WTC11 (cell line): ENCODE measurements around the gene KCNMA1. TPM values are rescaled to one million over a fixed set of nuclear protein-coding genes. Genes with fewer than 3 reads are reported as not detected.

Source experiments
- ATAC-seq: fragments of 200-7000 bp; cut with Tn5 transposase; 2 replicates; pipeline ENCODE4 v1.10.0; 2021; ENCODE audit warnings: mild to moderate bottlenecking, moderate library complexity
- CTCF ChIA-PET: fragments of 300-600 bp; sonication (Branson Sonifier 250); formaldehyde crosslinking; loops from one replicate; lab custom pipeline; 2021; ENCODE audit warnings: antibody characterized with exemption; lab: Charles Lee
- POLR2A ChIA-PET: fragments of 350-600 bp; sonication (Branson Sonifier 250); formaldehyde crosslinking; loops from one replicate; lab custom pipeline; 2021; ENCODE audit warnings: antibody characterized with exemption; lab: Charles Lee
- DNase-seq: peaks from one replicate; pipeline ENCODE4 v3.0.0; 2021; ENCODE audit warnings: low spot score
- H3K27ac Mint-ChIP-seq: 2 replicates; pipeline ENCODE4 v1.8.0; 2021; ENCODE audit warnings: mixed read lengths
- H3K27me3 Mint-ChIP-seq: 2 replicates; pipeline ENCODE4 v1.8.0; 2021; ENCODE audit warnings: low read depth, mild to moderate bottlenecking, moderate library complexity, mixed read lengths
- H3K36me3 Mint-ChIP-seq: 2 replicates; pipeline ENCODE4 v1.8.0; 2021; ENCODE audit warnings: mixed read lengths
- H3K4me1 Mint-ChIP-seq: 2 replicates; pipeline ENCODE4 v1.8.0; 2022; ENCODE audit warnings: mixed read lengths
- H3K4me3 Mint-ChIP-seq: 2 replicates; pipeline ENCODE4 v1.8.0; 2021; ENCODE audit warnings: mild to moderate bottlenecking, moderate library complexity, mixed read lengths
- H3K9me3 Mint-ChIP-seq: 2 replicates; pipeline ENCODE4 v1.8.0; 2021; ENCODE audit warnings: mixed read lengths
- ARID4B ChIP-seq: sonication (generic); formaldehyde crosslinking; IDR thresholded peaks from 2 replicates; pipeline ENCODE4 v1.8.0; 2023; ENCODE audit warnings: missing genetic modification reagents, mild to moderate bottlenecking, borderline replicate concordance
- ATF2 ChIP-seq: sonication (generic); formaldehyde crosslinking; IDR thresholded peaks from 2 replicates; pipeline ENCODE4 v1.8.1; 2022; ENCODE audit warnings: low read depth, missing genetic modification reagents, borderline replicate concordance
- CBFB ChIP-seq: sonication (generic); formaldehyde crosslinking; IDR thresholded peaks from 2 replicates; pipeline ENCODE4 v1.8.1; 2022; ENCODE audit warnings: mild to moderate bottlenecking, low read depth, missing genetic modification reagents
- CDX4 ChIP-seq: fragments of 250-450 bp; sonication (Bioruptor Pico); IDR thresholded peaks from 2 replicates; pipeline ENCODE4 v1.9.0; 2021; ENCODE audit warnings: moderate library complexity, mild to moderate bottlenecking, inconsistent platforms, borderline replicate concordance
- FOXJ3 ChIP-seq: sonication (generic); formaldehyde crosslinking; IDR thresholded peaks from 2 replicates; pipeline ENCODE4 v1.9.0; 2021; ENCODE audit warnings: missing genetic modification reagents, mild to moderate bottlenecking, borderline replicate concordance
- HMGA2 ChIP-seq: fragments of 250-450 bp; sonication (Bioruptor Pico); IDR thresholded peaks from 2 replicates; pipeline ENCODE4 v1.4.0; 2021; ENCODE audit warnings: mild to moderate bottlenecking, moderate library complexity
- JAZF1 ChIP-seq: fragments of 250-450 bp; sonication (Bioruptor Pico); IDR thresholded peaks from 2 replicates; pipeline ENCODE4 v1.9.0; 2021; ENCODE audit warnings: moderate library complexity, mild to moderate bottlenecking, inconsistent platforms
- NFE2L1 ChIP-seq: sonication (generic); formaldehyde crosslinking; IDR thresholded peaks from 2 replicates; pipeline ENCODE4 v1.8.1; 2023; ENCODE audit warnings: missing genetic modification reagents
- NR3C1 ChIP-seq: sonication (generic); formaldehyde crosslinking; conservative IDR thresholded peaks from 2 replicates; pipeline ENCODE4 v1.8.1; 2023; ENCODE audit warnings: low read depth, mild to moderate bottlenecking, missing genetic modification reagents
- OVOL2 ChIP-seq: fragments of 250-450 bp; sonication (Bioruptor Pico); IDR thresholded peaks from 2 replicates; pipeline ENCODE4 v1.9.0; 2021; ENCODE audit warnings: mild to moderate bottlenecking, borderline replicate concordance
- RORB ChIP-seq: fragments of 250-450 bp; sonication (Bioruptor Pico); IDR thresholded peaks from 2 replicates; pipeline ENCODE4 v1.9.0; 2021; ENCODE audit warnings: mild to moderate bottlenecking
- TEAD1 ChIP-seq: sonication (generic); formaldehyde crosslinking; IDR thresholded peaks from 2 replicates; pipeline ENCODE4 v1.8.0; 2022; ENCODE audit warnings: mild to moderate bottlenecking, missing genetic modification reagents
- USF2 ChIP-seq: sonication (generic); formaldehyde crosslinking; IDR thresholded peaks from 2 replicates; pipeline ENCODE4 v1.8.1; 2023; ENCODE audit warnings: mild to moderate bottlenecking, missing genetic modification reagents, moderate library complexity
- ZBTB43 ChIP-seq: sonication (generic); formaldehyde crosslinking; IDR thresholded peaks from 2 replicates; pipeline ENCODE4 v1.8.1; 2023; ENCODE audit warnings: mild to moderate bottlenecking, missing genetic modification reagents
- ZNF317 ChIP-seq: sonication (generic); formaldehyde crosslinking; IDR thresholded peaks from 2 replicates; pipeline ENCODE4 v1.8.1; 2023; ENCODE audit warnings: low read depth, mild to moderate bottlenecking, moderate library complexity, missing genetic modification reagents, borderline replicate concordance
- ZNF396 ChIP-seq: fragments of 250-450 bp; sonication (Bioruptor Pico); IDR thresholded peaks from 2 replicates; pipeline ENCODE4 v1.8.0; 2021; ENCODE audit warnings: mild to moderate bottlenecking, moderate library complexity, borderline replicate concordance
- total RNA-seq: library from RNA; stranded (reverse); gene quantifications from 3 replicates; pipeline ENCODE4 v1.2.3, GENCODE V29; 2021
- TF ChIP-seq, protein P1 (sequence below): sonication (generic); formaldehyde crosslinking; IDR thresholded peaks from 2 replicates; pipeline ENCODE4 v1.8.0; 2022; ENCODE audit warnings: missing genetic modification reagents
- TF ChIP-seq, protein P2 (sequence below): fragments of 250-450 bp; sonication (Bioruptor Pico); IDR thresholded peaks from 2 replicates; pipeline ENCODE4 v2.1.2; 2022; ENCODE audit warnings: mild to moderate bottlenecking, moderate library complexity
- TF ChIP-seq, protein P3 (sequence below): fragments of 250-450 bp; sonication (Bioruptor Pico); IDR thresholded peaks from 2 replicates; pipeline ENCODE4 v1.9.0; 2021; ENCODE audit warnings: mild to moderate bottlenecking

KCNMA1 gene
- total RNA-seq, 1 experiment from 2014 or later, result 7.3 TPM

DNA sequence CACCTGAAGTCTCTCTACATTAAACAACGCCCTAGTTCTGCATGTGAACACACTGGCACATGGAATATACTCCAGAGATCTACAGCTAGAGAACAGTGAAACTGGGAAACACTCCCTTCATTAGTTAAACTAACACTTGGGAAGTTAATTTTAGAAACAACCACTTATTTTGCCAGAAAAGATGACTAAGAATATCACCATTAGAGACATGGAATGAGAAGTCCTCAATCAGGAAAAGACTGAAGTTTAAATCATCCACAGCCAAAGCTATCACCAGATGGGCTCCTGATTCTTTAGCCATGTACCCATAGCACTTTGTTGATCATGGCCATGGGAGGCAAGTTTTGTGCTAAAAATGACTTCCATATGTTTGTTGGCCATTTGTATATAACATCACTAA is 719.5 kb downstream of the KCNMA1 start:
- Mint-ChIP-seq H3K27ac (no peak overlapping the region), H3K9me3 (no peaks in the 10 kb centered on the region), H3K36me3 (no peaks in the 10 kb centered on the region), H3K4me3 (no peak overlapping the region), H3K4me1 (peaks cover 12% of the 10 kb centered on the region), H3K27me3 (no peaks in the 10 kb centered on the region)
- POLR2A ChIA-PET, result interaction anchor here (0.7 kb wide), 1 partner anchor 198 kb away, joined by 3 read pairs; no protein-coding TSS in a partner anchor
- CTCF ChIA-PET, result no interaction called here
- TF ChIP-seq TEAD1 (CRISPR knock-in tag) (no peak), FOXJ3 (CRISPR knock-in tag) (no peak), USF2 (CRISPR knock-in tag) (no peak), NR3C1 (no peak), ATF2 (CRISPR knock-in tag) (no peak), ZBTB43 (no peak), ZNF396 (CRISPR knock-in tag) (no peak), NFE2L1 (CRISPR knock-in tag) (no peak), HMGA2 (no peak), CDX4 (CRISPR knock-in tag) (no peak)
- TF ChIP-seq, protein P1, sequence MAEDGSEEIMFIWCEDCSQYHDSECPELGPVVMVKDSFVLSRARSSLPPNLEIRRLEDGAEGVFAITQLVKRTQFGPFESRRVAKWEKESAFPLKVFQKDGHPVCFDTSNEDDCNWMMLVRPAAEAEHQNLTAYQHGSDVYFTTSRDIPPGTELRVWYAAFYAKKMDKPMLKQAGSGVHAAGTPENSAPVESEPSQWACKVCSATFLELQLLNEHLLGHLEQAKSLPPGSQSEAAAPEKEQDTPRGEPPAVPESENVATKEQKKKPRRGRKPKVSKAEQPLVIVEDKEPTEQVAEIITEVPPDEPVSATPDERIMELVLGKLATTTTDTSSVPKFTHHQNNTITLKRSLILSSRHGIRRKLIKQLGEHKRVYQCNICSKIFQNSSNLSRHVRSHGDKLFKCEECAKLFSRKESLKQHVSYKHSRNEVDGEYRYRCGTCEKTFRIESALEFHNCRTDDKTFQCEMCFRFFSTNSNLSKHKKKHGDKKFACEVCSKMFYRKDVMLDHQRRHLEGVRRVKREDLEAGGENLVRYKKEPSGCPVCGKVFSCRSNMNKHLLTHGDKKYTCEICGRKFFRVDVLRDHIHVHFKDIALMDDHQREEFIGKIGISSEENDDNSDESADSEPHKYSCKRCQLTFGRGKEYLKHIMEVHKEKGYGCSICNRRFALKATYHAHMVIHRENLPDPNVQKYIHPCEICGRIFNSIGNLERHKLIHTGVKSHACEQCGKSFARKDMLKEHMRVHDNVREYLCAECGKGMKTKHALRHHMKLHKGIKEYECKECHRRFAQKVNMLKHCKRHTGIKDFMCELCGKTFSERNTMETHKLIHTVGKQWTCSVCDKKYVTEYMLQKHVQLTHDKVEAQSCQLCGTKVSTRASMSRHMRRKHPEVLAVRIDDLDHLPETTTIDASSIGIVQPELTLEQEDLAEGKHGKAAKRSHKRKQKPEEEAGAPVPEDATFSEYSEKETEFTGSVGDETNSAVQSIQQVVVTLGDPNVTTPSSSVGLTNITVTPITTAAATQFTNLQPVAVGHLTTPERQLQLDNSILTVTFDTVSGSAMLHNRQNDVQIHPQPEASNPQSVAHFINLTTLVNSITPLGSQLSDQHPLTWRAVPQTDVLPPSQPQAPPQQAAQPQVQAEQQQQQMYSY, result no peak
- DNase-seq (no peak), ATAC-seq (no peak)

DNA sequence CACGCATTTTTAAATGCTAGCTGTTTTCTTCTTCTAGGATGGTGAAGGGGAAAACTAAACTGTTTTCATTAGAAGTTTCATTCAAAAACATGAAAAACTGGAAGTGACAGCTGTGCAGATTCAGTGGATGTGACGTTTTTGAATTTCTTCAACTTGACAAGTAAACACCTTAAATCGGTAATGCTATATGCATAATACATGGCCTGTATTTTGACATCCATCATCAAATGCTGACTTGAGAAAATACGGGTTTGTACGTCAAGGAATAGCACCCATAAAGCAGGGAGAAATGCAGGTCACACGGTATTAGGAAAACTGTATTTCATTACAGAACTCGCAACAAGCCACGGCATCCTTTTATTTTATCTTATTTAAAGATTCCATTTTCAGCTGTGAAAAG is 720.5 kb downstream of the KCNMA1 start:
- CTCF ChIA-PET, result no interaction called here

More for the DNA sequence above, 720.5 kb downstream of the KCNMA1 start:
- ATAC-seq (no peak), DNase-seq (no peak)
- H3K27ac Mint-ChIP-seq, result no peak overlapping the region
- H3K9me3 Mint-ChIP-seq, result no peaks in the 10 kb centered on the region
- POLR2A ChIA-PET, result no interaction called here
- peaks cover 2% of the 10 kb centered on the region; the same call in 1 of the 2 replicates for H3K4me1 Mint-ChIP-seq
- no peaks in the 10 kb centered on the region for H3K36me3 Mint-ChIP-seq
- H3K27me3 Mint-ChIP-seq, result no peaks in the 10 kb centered on the region
- TF ChIP-seq, protein P2, sequence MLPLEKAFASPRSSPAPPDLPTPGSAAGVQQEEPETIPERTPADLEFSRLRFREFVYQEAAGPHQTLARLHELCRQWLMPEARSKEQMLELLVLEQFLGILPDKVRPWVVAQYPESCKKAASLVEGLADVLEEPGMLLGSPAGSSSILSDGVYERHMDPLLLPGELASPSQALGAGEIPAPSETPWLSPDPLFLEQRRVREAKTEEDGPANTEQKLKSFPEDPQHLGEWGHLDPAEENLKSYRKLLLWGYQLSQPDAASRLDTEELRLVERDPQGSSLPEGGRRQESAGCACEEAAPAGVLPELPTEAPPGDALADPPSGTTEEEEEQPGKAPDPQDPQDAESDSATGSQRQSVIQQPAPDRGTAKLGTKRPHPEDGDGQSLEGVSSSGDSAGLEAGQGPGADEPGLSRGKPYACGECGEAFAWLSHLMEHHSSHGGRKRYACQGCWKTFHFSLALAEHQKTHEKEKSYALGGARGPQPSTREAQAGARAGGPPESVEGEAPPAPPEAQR (CRISPR knock-in tag), result no peak
- TF ChIP-seq, protein P3, sequence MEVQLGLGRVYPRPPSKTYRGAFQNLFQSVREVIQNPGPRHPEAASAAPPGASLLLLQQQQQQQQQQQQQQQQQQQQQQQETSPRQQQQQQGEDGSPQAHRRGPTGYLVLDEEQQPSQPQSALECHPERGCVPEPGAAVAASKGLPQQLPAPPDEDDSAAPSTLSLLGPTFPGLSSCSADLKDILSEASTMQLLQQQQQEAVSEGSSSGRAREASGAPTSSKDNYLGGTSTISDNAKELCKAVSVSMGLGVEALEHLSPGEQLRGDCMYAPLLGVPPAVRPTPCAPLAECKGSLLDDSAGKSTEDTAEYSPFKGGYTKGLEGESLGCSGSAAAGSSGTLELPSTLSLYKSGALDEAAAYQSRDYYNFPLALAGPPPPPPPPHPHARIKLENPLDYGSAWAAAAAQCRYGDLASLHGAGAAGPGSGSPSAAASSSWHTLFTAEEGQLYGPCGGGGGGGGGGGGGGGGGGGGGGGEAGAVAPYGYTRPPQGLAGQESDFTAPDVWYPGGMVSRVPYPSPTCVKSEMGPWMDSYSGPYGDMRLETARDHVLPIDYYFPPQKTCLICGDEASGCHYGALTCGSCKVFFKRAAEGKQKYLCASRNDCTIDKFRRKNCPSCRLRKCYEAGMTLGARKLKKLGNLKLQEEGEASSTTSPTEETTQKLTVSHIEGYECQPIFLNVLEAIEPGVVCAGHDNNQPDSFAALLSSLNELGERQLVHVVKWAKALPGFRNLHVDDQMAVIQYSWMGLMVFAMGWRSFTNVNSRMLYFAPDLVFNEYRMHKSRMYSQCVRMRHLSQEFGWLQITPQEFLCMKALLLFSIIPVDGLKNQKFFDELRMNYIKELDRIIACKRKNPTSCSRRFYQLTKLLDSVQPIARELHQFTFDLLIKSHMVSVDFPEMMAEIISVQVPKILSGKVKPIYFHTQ (CRISPR knock-in tag), result no peak
- TF ChIP-seq OVOL2 (CRISPR knock-in tag) (no peak), CBFB (CRISPR knock-in tag) (no peak), RORB (CRISPR knock-in tag) (no peak), ZNF317 (CRISPR knock-in tag) (no peak), ARID4B (CRISPR knock-in tag) (no peak), JAZF1 (CRISPR knock-in tag) (no peak)
- H3K4me3 Mint-ChIP-seq, result no peak overlapping the region
